Esophagus muscularis mucosa (tissue), 4 donors: ENCODE results near the gene FAM110D. TPM values are rescaled to one million over a fixed set of nuclear protein-coding genes. Genes with fewer than 3 reads are reported as not detected.

Experiments used
- DNase-seq: peaks from one replicate; pipeline ENCODE4 v3.0.0-alpha.2; 2017; ENCODE audit errors: extremely low spot score
- H3K27ac ChIP-seq, 4 donors: fragments of 200-600 bp; sonication (generic); replicated peaks in 1 of 4; 1 replicate in 3 of 4; 2 replicates in 1 of 4; pipeline ENCODE4 v1.5.1; 2016 to 2019; ENCODE audit warnings: mild to moderate bottlenecking in 1 of 4
- H3K27me3 ChIP-seq, 4 donors: fragments of 200-600 bp; sonication (generic); one replicate each; pipeline versions ENCODE4 v1.5.1 to v1.6.0; 2016 to 2019
- H3K36me3 ChIP-seq, 4 donors: fragments of 200-600 bp; sonication (generic); one replicate each; pipeline ENCODE4 v1.5.1; 2016 to 2019
- H3K4me1 ChIP-seq, 4 donors: fragments of 200-600 bp; sonication (generic); one replicate each; pipeline ENCODE4 v1.5.1; 2016 to 2019
- H3K4me3 ChIP-seq, 4 donors: fragments of 200-600 bp; sonication (generic); 1 replicate in 2 of 4; 2 replicates in 2 of 4; pipeline ENCODE4 v1.5.1; 2016 to 2019; ENCODE audit warnings: mild to moderate bottlenecking in 4 of 4, moderate library complexity in 1 of 4
- H3K9me3 ChIP-seq, 4 donors: fragments of 200-600 bp; sonication (generic); 1 replicate in 3 of 4; 2 replicates in 1 of 4; pipeline ENCODE4 v1.5.1; 2016 to 2019
- CTCF ChIP-seq, 3 experiments: fragments of 200-600 bp in 2 of 3; fragments of 450-650 bp in 1 of 3; sonication (generic) in 2 of 3; IDR thresholded peaks; one replicate each; pipeline ENCODE4 v1.5.1; 2017 to 2019; ENCODE audit warnings: antibody characterized with exemption in 3 of 3, mild to moderate bottlenecking in 2 of 3, moderate library complexity in 1 of 3
- EP300 ChIP-seq: sonication (generic); formaldehyde crosslinking; IDR thresholded peaks from one replicate; pipeline ENCODE4 v1.6.1; 2017; ENCODE audit warnings: antibody characterized with exemption
- POLR2A ChIP-seq: fragments of 450-650 bp; IDR thresholded peaks from one replicate; pipeline ENCODE4 v1.6.1; 2017; ENCODE audit warnings: antibody characterized with exemption, moderate library complexity, mild to moderate bottlenecking, low read depth
- POLR2AphosphoS5 ChIP-seq, 2 donors: sonication (generic); formaldehyde crosslinking; IDR thresholded peaks; one replicate each; pipeline ENCODE4 v1.6.1; 2017; ENCODE audit warnings: antibody characterized with exemption in 2 of 2
- WGBS: methylation state at CpG from one replicate; pipeline ENCODE4 v1.1.5; 2018; 5-methylcytosine and 5-hydroxymethylcytosine counted together
- intact Hi-C: fragments of 100-400 bp; cut with DNase I; formaldehyde crosslinking; loops from one replicate; pipeline ENCODE4 v1.15.1; 2023
- total RNA-seq, 4 donors: library from RNA; depleted of rRNA; stranded (reverse); fragments of >200 nt; gene quantifications; one replicate each; pipeline versions ENCODE4 v1.1.0 to v1.2.1, GENCODE V29; 2016

Gene FAM110D
- total RNA-seq, 4 donors from 2014 or later, result 2.9 to 17.9 (median 11.6) TPM

GRCh38 chr1:26154750-26155149 is 4.1 kb upstream of the FAM110D start:
- intact Hi-C loops, result no loop called here
- TF ChIP-seq POLR2A, result no peak
- TF ChIP-seq CTCF (IDR thresholded peaks at IDR 0.05), result no peak
- TF ChIP-seq POLR2AphosphoS5 (IDR thresholded peaks at IDR 0.05), result peak in 1 of 2 donors; percentile 42
- TF ChIP-seq EP300, result no peak
- Histone ChIP-seq H3K9me3 (no peaks in the 10 kb centered on the region), H3K4me1 (peaks cover 0 to 30% (median 0%) of the 10 kb centered on the region in 4 donors), H3K27ac (peak overlapping the region in 3 of 4 donors; percentile 51 to 76 (median 62)), H3K36me3 (no peaks in the 10 kb centered on the region), H3K27me3 (peaks cover 0 to 49% (median 2%) of the 10 kb centered on the region in 4 donors), H3K4me3 (no peak overlapping the region)
- no peak for DNase-seq
- WGBS, result 56% methylated on average over 9 of the region's 9 CpGs

GRCh38 chr1:26155370-26156284 is 3.3 kb upstream of the FAM110D start:
- H3K4me3 ChIP-seq, result peak overlapping the region; percentile 29 to 47 (median 31)
- no peak for DNase-seq
- H3K36me3 ChIP-seq, result no peaks in the 10 kb centered on the region
- H3K4me1 ChIP-seq, result peaks cover under 1 to 36% (median under 1%) of the 10 kb centered on the region in 4 donors
- no peaks in the 10 kb centered on the region for H3K9me3 ChIP-seq
- TF ChIP-seq POLR2AphosphoS5 (IDR thresholded peaks at IDR 0.05) (peak in 1 of 2 donors; percentile 51), POLR2A (no peak), EP300 (peak; percentile 62), CTCF (IDR thresholded peaks at IDR 0.05) (no peak)
- intact Hi-C loops, result no loop called here
- peak overlapping the region; percentile 1 to 76 (median 56) for H3K27ac ChIP-seq
- 69% methylated on average over 18 of the region's 21 CpGs for WGBS
- H3K27me3 ChIP-seq, result peaks cover 0 to 48% (median 2%) of the 10 kb centered on the region in 4 donors

GRCh38 chr1:26156285-26157038 is 2.4 kb upstream of the FAM110D start:
- Histone ChIP-seq H3K36me3 (no peaks in the 10 kb centered on the region), H3K4me1 (peaks cover 8 to 43% (median 9%) of the 10 kb centered on the region in 4 donors), H3K27ac (peak overlapping the region; percentile 1 to 76 (median 34)), H3K9me3 (no peaks in the 10 kb centered on the region), H3K27me3 (peaks cover 0 to 46% (median 2%) of the 10 kb centered on the region in 4 donors), H3K4me3 (peak overlapping the region; percentile 29 to 47 (median 31))
- peak in 1 of 2 donors; percentile 32 for TF ChIP-seq POLR2AphosphoS5 (IDR thresholded peaks at IDR 0.05)
- no peak for TF ChIP-seq EP300
- TF ChIP-seq POLR2A, result no peak
- TF ChIP-seq CTCF (IDR thresholded peaks at IDR 0.05), result no peak
- 35% methylated on average over 9 of the region's 12 CpGs for WGBS
- intact Hi-C loops, result no loop called here
- no peak for DNase-seq

GRCh38 chr1:26158271-26158907 is 490 bp upstream of the FAM110D start:
- Histone ChIP-seq H3K4me1 (peaks cover 17 to 49% (median 20%) of the 10 kb centered on the region in 4 donors), H3K27me3 (peaks cover 0 to 46% (median 2%) of the 10 kb centered on the region in 4 donors), H3K27ac (peak overlapping the region in 3 of 4 donors; percentile 41 to 76 (median 57)), H3K36me3 (no peaks in the 10 kb centered on the region), H3K4me3 (peak overlapping the region; percentile 54 to 66 (median 63)), H3K9me3 (no peaks in the 10 kb centered on the region)
- intact Hi-C loops, result no loop called here
- TF ChIP-seq POLR2AphosphoS5 (IDR thresholded peaks at IDR 0.05) (no peak), CTCF (IDR thresholded peaks at IDR 0.05) (no peak), EP300 (no peak), POLR2A (no peak)
- 92% methylated on average over 2 of the region's 5 CpGs for WGBS
- no peak for DNase-seq
